Measurements from ENCODE around the gene TRAM2. TPM values are rescaled to one million over a fixed set of nuclear protein-coding genes. Genes with fewer than 3 reads are reported as not detected.

TRAM2 gene
- total and polyA plus RNA-seq, 4 donors: 7.3 to 20.3 (median 13.0) TPM

- DNase-seq (ENCODE audit: low spot score): no peak
- no peaks in the 10 kb centered on the region for H3K27me3 ChIP-seq (ENCODE audit: control insufficient read depth in 4 of 4, insufficient read depth in 4 of 4, low read length in 3 of 4)
- H3K9me3 ChIP-seq (ENCODE audit: control insufficient read depth in 4 of 4, low read length in 3 of 4): no peaks in the 10 kb centered on the region
- peak overlapping the region; percentile 56 to 58 for H3K27ac ChIP-seq (ENCODE audit: low read depth in 1 of 2, low read length in 2 of 2)
- peaks cover 6 to 23% (median 18%) of the 10 kb centered on the region in 4 donors for H3K4me1 ChIP-seq (ENCODE audit: control insufficient read depth in 4 of 4, insufficient read depth in 4 of 4, low read length in 3 of 4)
- no peak overlapping the region for H3K4me3 ChIP-seq (ENCODE audit: low read depth in 1 of 3, low read length in 3 of 3)
- no peaks in the 10 kb centered on the region for H3K36me3 ChIP-seq (ENCODE audit: control insufficient read depth in 4 of 4, insufficient read depth in 3 of 4, low read depth in 1 of 4, low read length in 3 of 4)
- TF ChIP-seq FOXA1 (IDR thresholded peaks at IDR 0.05) (no peak), EGR1 (IDR thresholded peaks at IDR 0.05; ENCODE audit: low read depth in 2 of 2) (no peak), YY1 (IDR thresholded peaks at IDR 0.05) (no peak), RAD21 (IDR thresholded peaks at IDR 0.05) (no peak), ATF3 (IDR thresholded peaks at IDR 0.05) (no peak), HNF4A (conservative IDR thresholded peaks at IDR 0.05) (no peak), CTCF (IDR thresholded peaks at IDR 0.05; ENCODE audit: low read depth, low read length, missing input control) (no peak), NR2F2 (IDR thresholded peaks at IDR 0.05) (no peak), RXRA (IDR thresholded peaks at IDR 0.05) (no peak), TAF1 (conservative IDR thresholded peaks at IDR 0.05) (no peak), FOXA2 (IDR thresholded peaks at IDR 0.05) (no peak), MAX (IDR thresholded peaks at IDR 0.05) (no peak), REST (IDR thresholded peaks at IDR 0.05) (no peak), HNF4G (IDR thresholded peaks at IDR 0.05) (no peak), SP1 (IDR thresholded peaks at IDR 0.05) (no peak), GABPA (IDR thresholded peaks at IDR 0.05 in 1 of 2, conservative IDR thresholded peaks at IDR 0.05 in 1 of 2) (no peak), ZBTB33 (IDR thresholded peaks at IDR 0.05) (no peak)
- 75% methylated on average over 8 of the region's 8 CpGs for WGBS
- H3K9ac ChIP-seq (ENCODE audit: low read depth in 1 of 2, low read length in 2 of 2): no peak overlapping the region
Measured at GRCh38 chr6:52588087-52588709, 11.3 kb upstream of the TRAM2 start.

Measured in liver (tissue), 9 donors.